Measurements from ENCODE around the gene LRRC8B. TPM values are rescaled to one million over a fixed set of nuclear protein-coding genes. Genes with fewer than 3 reads are reported as not detected.
"Not testable (repeated sequence)": the region's sequence is repeated elsewhere in the genome, so short reads cannot be mapped to it uniquely, and the experiment has no call there.

LRRC8B gene
- total RNA-seq, 3 donors from 2014 or later (not counting 1 experiment from before 2014, with no cell fraction given) = 1.7 to 2.9 (median 2.9) TPM

DNA sequence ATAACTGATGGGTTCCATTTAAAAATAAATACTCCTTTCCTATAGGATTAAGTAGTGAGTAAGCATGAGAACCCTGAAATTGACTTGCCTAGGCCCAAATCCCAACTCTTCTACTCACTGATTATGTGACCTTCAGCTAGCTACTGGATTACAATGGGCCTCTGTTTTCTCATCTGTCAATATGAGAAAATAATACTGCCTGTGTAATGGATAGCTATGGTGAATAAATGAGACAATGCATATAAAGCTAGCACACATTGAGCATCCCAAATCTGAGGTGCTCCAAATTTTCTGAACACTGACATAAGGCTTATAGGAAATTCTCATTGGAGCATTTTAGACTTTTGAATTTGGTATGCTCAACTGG is 103.0 kb downstream of the LRRC8B start:
- no peaks in the 10 kb centered on the region for H3K27me3 ChIP-seq (ENCODE audit: control insufficient read depth, insufficient read depth, low read length)
- no peak overlapping the region for H3K27ac ChIP-seq (ENCODE audit: low read length)
- ATAC-seq = no peak
- TF ChIP-seq, protein P1, sequence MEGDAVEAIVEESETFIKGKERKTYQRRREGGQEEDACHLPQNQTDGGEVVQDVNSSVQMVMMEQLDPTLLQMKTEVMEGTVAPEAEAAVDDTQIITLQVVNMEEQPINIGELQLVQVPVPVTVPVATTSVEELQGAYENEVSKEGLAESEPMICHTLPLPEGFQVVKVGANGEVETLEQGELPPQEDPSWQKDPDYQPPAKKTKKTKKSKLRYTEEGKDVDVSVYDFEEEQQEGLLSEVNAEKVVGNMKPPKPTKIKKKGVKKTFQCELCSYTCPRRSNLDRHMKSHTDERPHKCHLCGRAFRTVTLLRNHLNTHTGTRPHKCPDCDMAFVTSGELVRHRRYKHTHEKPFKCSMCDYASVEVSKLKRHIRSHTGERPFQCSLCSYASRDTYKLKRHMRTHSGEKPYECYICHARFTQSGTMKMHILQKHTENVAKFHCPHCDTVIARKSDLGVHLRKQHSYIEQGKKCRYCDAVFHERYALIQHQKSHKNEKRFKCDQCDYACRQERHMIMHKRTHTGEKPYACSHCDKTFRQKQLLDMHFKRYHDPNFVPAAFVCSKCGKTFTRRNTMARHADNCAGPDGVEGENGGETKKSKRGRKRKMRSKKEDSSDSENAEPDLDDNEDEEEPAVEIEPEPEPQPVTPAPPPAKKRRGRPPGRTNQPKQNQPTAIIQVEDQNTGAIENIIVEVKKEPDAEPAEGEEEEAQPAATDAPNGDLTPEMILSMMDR (IDR thresholded peaks at IDR 0.05) = no peak
- no peak for DNase-seq
- Mint-ChIP-seq H3K27ac (no peak overlapping the region), H3K4me3 (no peak overlapping the region), H3K27me3 (ENCODE audit: low read depth in 2 of 2) (no peaks in the 10 kb centered on the region), H3K9me3 (no peaks in the 10 kb centered on the region), H3K36me3 (no peaks in the 10 kb centered on the region), H3K4me1 (peaks cover 11 to 17% of the 10 kb centered on the region in 2 donors)
- H3K4me3 ChIP-seq (ENCODE audit: low read length) = no peak overlapping the region
- peaks cover 13% of the 10 kb centered on the region for H3K4me1 ChIP-seq (ENCODE audit: control insufficient read depth, insufficient read depth, low read length)
- H3K9me3 ChIP-seq (ENCODE audit: control insufficient read depth, insufficient read depth, low read length) = no peaks in the 10 kb centered on the region
- H3K36me3 ChIP-seq (ENCODE audit: control insufficient read depth, insufficient read depth, low read length) = peaks cover 2% of the 10 kb centered on the region
- intact Hi-C loops (cut with micrococcal nuclease) = no loop called here

DNA sequence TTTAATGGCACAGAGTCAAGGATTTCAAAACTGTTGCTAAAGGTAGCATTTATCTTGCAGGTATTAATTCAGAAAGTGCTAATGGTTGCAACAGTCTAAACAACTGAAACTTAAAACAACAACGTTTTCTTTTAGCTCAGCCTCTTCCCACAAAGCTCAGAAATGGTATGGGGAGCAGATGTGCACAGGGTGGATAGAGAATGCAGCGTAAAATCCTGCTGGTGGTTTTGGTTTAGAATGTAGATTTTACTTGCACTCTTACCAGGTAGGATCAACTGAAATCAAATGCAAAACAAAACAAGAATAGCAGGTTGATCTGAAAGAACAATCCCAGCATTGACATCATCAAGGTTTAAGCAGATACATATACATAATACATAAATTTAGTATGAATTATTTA is 104.5 kb downstream of the LRRC8B start:
- WGBS (ENCODE audit: insufficient coverage) = 100% methylated on average over 1 of the region's 2 CpGs
- Histone ChIP-seq H3K27ac (ENCODE audit: low read length) (no peak overlapping the region), H3K36me3 (ENCODE audit: control insufficient read depth, insufficient read depth, low read length) (no peaks in the 10 kb centered on the region), H3K4me1 (ENCODE audit: control insufficient read depth, insufficient read depth, low read length) (peaks cover 19% of the 10 kb centered on the region), H3K4me3 (ENCODE audit: low read length) (no peak overlapping the region), H3K9me3 (ENCODE audit: control insufficient read depth, insufficient read depth, low read length) (no peaks in the 10 kb centered on the region), H3K27me3 (ENCODE audit: control insufficient read depth, insufficient read depth, low read length) (no peaks in the 10 kb centered on the region)
- Mint-ChIP-seq H3K4me1 (peaks cover 16 to 26% of the 10 kb centered on the region in 2 donors), H3K27me3 (ENCODE audit: low read depth in 2 of 2) (no peaks in the 10 kb centered on the region), H3K9me3 (no peaks in the 10 kb centered on the region), H3K4me3 (no peak overlapping the region), H3K36me3 (no peaks in the 10 kb centered on the region), H3K27ac (peak overlapping the region in 1 of 2 donors; percentile 38)
- DNase-seq (no peak), ATAC-seq (no peak)
- intact Hi-C loops (cut with micrococcal nuclease) = no loop called here
- TF ChIP-seq, protein P1 (IDR thresholded peaks at IDR 0.05) = no peak

DNA sequence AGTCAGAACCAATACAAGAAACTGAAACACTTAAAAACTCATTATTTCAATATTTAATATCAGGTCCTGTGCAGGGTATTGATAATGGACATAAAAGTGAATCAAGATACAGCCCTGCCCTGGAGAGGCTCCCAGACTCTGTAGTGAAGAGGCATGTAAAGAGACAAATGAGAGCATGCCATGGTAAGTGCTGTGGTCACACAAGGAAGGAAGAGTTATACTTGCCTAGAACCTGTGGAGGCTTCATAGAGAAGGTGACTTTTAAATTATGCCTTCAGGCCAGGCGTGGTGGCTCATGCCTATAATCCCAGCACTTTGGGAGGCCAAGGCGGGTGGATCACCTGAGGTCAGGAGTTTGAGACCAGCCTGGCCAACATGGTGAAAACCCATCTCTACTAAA is 105.0 kb downstream of the LRRC8B start:
- DNase-seq; H3K36me3 Mint-ChIP-seq; H3K27me3 Mint-ChIP-seq (ENCODE audit: low read depth in 2 of 2); H3K4me3 ChIP-seq (ENCODE audit: low read length); H3K27ac ChIP-seq (ENCODE audit: low read length); intact Hi-C loops (cut with micrococcal nuclease); ATAC-seq; H3K27me3 ChIP-seq (ENCODE audit: control insufficient read depth, insufficient read depth, low read length); H3K9me3 Mint-ChIP-seq; H3K36me3 ChIP-seq (ENCODE audit: control insufficient read depth, insufficient read depth, low read length); H3K9me3 ChIP-seq (ENCODE audit: control insufficient read depth, insufficient read depth, low read length): not testable (repeated sequence)
- H3K4me1 Mint-ChIP-seq = peaks cover 20 to 30% of the 10 kb centered on the region in 2 donors
- peaks cover 19% of the 10 kb centered on the region for H3K4me1 ChIP-seq (ENCODE audit: control insufficient read depth, insufficient read depth, low read length)
- peak overlapping the region; percentile 35 for H3K4me3 Mint-ChIP-seq
- 100% methylated on average over 2 of the region's 2 CpGs for WGBS (ENCODE audit: insufficient coverage)
- H3K27ac Mint-ChIP-seq = peak overlapping the region in 1 of 2 donors; percentile 38

DNA sequence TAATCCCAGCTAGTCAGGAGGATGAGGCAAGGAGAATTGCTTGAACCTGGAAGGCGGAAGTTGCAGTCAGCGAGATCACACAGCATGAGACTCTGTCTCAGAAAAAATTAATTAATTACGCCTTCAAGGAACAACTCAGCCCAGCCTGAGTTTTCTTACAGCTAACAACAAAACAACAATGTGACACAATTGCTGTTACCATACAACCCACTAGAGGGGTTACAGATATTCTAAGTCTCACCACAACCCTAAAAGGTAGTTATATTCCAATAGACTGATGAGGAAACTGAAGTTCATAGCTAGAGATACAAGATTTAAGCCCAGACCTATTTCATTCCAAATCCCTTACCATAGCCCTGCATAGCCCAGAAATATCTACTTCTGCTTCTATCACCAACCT is 105.4 kb downstream of the LRRC8B start:
- no peaks in the 10 kb centered on the region for H3K9me3 ChIP-seq (ENCODE audit: control insufficient read depth, insufficient read depth, low read length)
- peak in 1 of 2 donors; percentile 47 for DNase-seq
- H3K27me3 ChIP-seq (ENCODE audit: control insufficient read depth, insufficient read depth, low read length) = no peaks in the 10 kb centered on the region
- Mint-ChIP-seq H3K27ac (peak overlapping the region; percentile 92 to 99), H3K27me3 (ENCODE audit: low read depth in 2 of 2) (no peaks in the 10 kb centered on the region), H3K9me3 (no peaks in the 10 kb centered on the region), H3K4me1 (peaks cover 23 to 33% of the 10 kb centered on the region in 2 donors), H3K4me3 (no peak overlapping the region), H3K36me3 (no peaks in the 10 kb centered on the region)
- 94% methylated on average over 3 of the region's 3 CpGs for WGBS (ENCODE audit: insufficient coverage)
- no peak for ATAC-seq
- no peaks in the 10 kb centered on the region for H3K36me3 ChIP-seq (ENCODE audit: control insufficient read depth, insufficient read depth, low read length)
- H3K4me3 ChIP-seq (ENCODE audit: low read length) = no peak overlapping the region
- TF ChIP-seq, protein P1 (IDR thresholded peaks at IDR 0.05) = no peak
- intact Hi-C loops (cut with micrococcal nuclease) = loop anchor here (10.0 kb wide), 1 partner anchor 355 kb away; no protein-coding TSS in a partner anchor
- no peak overlapping the region for H3K27ac ChIP-seq (ENCODE audit: low read length)
- peaks cover 19% of the 10 kb centered on the region for H3K4me1 ChIP-seq (ENCODE audit: control insufficient read depth, insufficient read depth, low read length)

Measured in natural killer cell (primary cell).